GM12872 (cell line): Measurements from ENCODE around the gene ABCD1.

Experiments
- TF ChIP-seq, protein P1 (sequence below): IDR thresholded peaks from 3 replicates; pipeline ENCODE4 v1.5.1; 2011; ENCODE audit warnings: low read depth, mild to moderate bottlenecking, low read length, moderate library complexity; ENCODE audit not compliant: insufficient read depth

The ABCD1 gene

GRCh38 chrX:153700376-153700945 is 24.2 kb upstream of the ABCD1 start:
- TF ChIP-seq, protein P1, sequence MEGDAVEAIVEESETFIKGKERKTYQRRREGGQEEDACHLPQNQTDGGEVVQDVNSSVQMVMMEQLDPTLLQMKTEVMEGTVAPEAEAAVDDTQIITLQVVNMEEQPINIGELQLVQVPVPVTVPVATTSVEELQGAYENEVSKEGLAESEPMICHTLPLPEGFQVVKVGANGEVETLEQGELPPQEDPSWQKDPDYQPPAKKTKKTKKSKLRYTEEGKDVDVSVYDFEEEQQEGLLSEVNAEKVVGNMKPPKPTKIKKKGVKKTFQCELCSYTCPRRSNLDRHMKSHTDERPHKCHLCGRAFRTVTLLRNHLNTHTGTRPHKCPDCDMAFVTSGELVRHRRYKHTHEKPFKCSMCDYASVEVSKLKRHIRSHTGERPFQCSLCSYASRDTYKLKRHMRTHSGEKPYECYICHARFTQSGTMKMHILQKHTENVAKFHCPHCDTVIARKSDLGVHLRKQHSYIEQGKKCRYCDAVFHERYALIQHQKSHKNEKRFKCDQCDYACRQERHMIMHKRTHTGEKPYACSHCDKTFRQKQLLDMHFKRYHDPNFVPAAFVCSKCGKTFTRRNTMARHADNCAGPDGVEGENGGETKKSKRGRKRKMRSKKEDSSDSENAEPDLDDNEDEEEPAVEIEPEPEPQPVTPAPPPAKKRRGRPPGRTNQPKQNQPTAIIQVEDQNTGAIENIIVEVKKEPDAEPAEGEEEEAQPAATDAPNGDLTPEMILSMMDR, result no peak

- TF ChIP-seq, protein P1, result no peak
Measured at GRCh38 chrX:153700967-153701366, 23.7 kb upstream of the ABCD1 start.

- TF ChIP-seq, protein P1, result no peak
Measured at GRCh38 chrX:153701706-153702105, 22.9 kb upstream of the ABCD1 start.

- TF ChIP-seq, protein P1, result no peak
Measured at GRCh38 chrX:153702336-153703035, 22.2 kb upstream of the ABCD1 start.

GRCh38 chrX:153703036-153703370 is 21.7 kb upstream of the ABCD1 start:
- TF ChIP-seq, protein P1, result no peak

GRCh38 chrX:153704021-153704526 is 20.6 kb upstream of the ABCD1 start:
- TF ChIP-seq, protein P1, result no peak

- TF ChIP-seq, protein P1, result no peak
Measured at GRCh38 chrX:153706799-153707198, 17.9 kb upstream of the ABCD1 start.
